Kidney (tissue), 14 donors: ENCODE data around the gene OR14A16. TPM values are rescaled to one million over a fixed set of nuclear protein-coding genes. Genes with fewer than 3 reads are reported as not detected.

ENCODE experiments used
- DNase-seq, 5 donors: peaks; one replicate each; pipeline ENCODE4 v3.0.0-alpha.2; 2013 to 2020
- FAIRE-seq: peaks from 2 replicates; lab custom pipeline; 2012; peaks lifted over from hg19 to GRCh38; lab: Jason Lieb, UNC
- H3K27ac ChIP-seq, 2 donors: one replicate each; pipeline ENCODE4 v1.7.0; 2013; ENCODE audit warnings: low read depth in 2 of 2, low read length in 2 of 2, inconsistent platforms in 1 of 2
- H3K27me3 ChIP-seq: one replicate; pipeline ENCODE4 v1.7.1; 2013; ENCODE audit warnings: low read length, inconsistent platforms; ENCODE audit not compliant: control insufficient read depth, insufficient read depth
- H3K36me3 ChIP-seq, 3 donors: one replicate each; pipeline versions ENCODE4 v1.7.0 to v1.7.1; 2013; ENCODE audit warnings: low read length in 3 of 3, control low read depth in 1 of 3, inconsistent platforms in 1 of 3; ENCODE audit not compliant: insufficient read depth in 3 of 3, control insufficient read depth in 2 of 3
- H3K4me1 ChIP-seq, 3 donors: one replicate each; pipeline versions ENCODE4 v1.7.0 to v1.7.1; 2013; ENCODE audit warnings: low read length in 3 of 3, inconsistent platforms in 1 of 3, low read depth in 1 of 3; ENCODE audit not compliant: control insufficient read depth in 2 of 3, insufficient read depth in 2 of 3
- H3K4me3 ChIP-seq, 3 donors: one replicate each; pipeline versions ENCODE4 v1.7.0 to v1.8.1; 2013; ENCODE audit warnings: low read length in 3 of 3, control low read depth in 1 of 3, inconsistent platforms in 1 of 3
- H3K9ac ChIP-seq, 3 donors: one replicate each; pipeline versions ENCODE4 v1.7.0 to v1.7.1; 2013; ENCODE audit warnings: low read length in 3 of 3, control low read depth in 1 of 3, inconsistent platforms in 1 of 3
- H3K9me3 ChIP-seq, 3 donors: one replicate each; pipeline versions ENCODE4 v1.7.0 to v1.7.1; 2013; ENCODE audit warnings: low read length in 3 of 3, control low read depth in 1 of 3, inconsistent platforms in 1 of 3; ENCODE audit not compliant: control insufficient read depth in 2 of 3, insufficient read depth in 1 of 3
- intact Hi-C: fragments of 100-400 bp; cut with DNase I; formaldehyde crosslinking; loops from one replicate; pipeline ENCODE4 v1.11.1; 2022
- polyA plus RNA-seq: library from polyadenylated mRNA; stranded (reverse); fragments of 350-450 nt; fragmentation: Illumina TruSeq; extraction: RNeasy Lipid Tissue Mini Kit (QIAGEN cat#74804); gene quantifications from one replicate; pipeline ENCODE4 v1.2.3, GENCODE V29; 2014; ENCODE audit warnings: low read depth, low replicate concordance; ENCODE audit not compliant: insufficient read depth
- total RNA-seq: library from RNA; stranded (reverse); fragmentation: NEBNext Ultra II Directional; extraction: Animal tissue kit (Norgen Biotek cat#: 25700); gene quantifications from one replicate; pipeline ENCODE4 v1.2.1, GENCODE V29; 2021
- TF ChIP-seq, protein P1 (sequence below): IDR thresholded peaks from 3 replicates; pipeline ENCODE4 v1.5.1; 2012; ENCODE audit warnings: mild to moderate bottlenecking, moderate library complexity, borderline replicate concordance; ENCODE audit not compliant: insufficient read depth; ENCODE audit errors: extremely low read depth
- donor health status: control.
- donor health status: control.
- donor health status: control.
- donor health status: control.
- donor health status: control.
- donor health status: DM: yes; HTN: yes; CAD: no.
- donor health status: Normal renal cell carcinoma (clear cell type).

The OR14A16 gene
- total and polyA plus RNA-seq, 2 donors from 2014 or later = not detected

DNA sequence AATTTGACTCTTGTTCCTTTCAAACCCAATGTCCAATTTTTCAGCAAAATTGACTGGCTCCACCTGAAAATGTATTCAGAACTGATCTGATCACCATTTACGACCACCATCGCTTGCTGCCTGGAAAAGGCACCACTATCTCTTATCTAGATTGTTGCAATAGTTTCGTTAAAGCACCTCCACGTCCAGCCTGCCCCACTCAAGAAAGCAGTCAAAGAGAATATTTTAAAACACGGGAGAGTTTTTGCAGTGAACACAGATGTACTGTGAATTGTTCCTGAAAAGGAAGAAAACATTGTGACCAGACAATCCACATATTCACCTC lies 21.7 kb upstream of the OR14A16 start:
- no peak overlapping the region for H3K4me3 ChIP-seq
- no peaks in the 10 kb centered on the region for H3K27me3 ChIP-seq
- H3K36me3 ChIP-seq = no peaks in the 10 kb centered on the region
- TF ChIP-seq, protein P1, sequence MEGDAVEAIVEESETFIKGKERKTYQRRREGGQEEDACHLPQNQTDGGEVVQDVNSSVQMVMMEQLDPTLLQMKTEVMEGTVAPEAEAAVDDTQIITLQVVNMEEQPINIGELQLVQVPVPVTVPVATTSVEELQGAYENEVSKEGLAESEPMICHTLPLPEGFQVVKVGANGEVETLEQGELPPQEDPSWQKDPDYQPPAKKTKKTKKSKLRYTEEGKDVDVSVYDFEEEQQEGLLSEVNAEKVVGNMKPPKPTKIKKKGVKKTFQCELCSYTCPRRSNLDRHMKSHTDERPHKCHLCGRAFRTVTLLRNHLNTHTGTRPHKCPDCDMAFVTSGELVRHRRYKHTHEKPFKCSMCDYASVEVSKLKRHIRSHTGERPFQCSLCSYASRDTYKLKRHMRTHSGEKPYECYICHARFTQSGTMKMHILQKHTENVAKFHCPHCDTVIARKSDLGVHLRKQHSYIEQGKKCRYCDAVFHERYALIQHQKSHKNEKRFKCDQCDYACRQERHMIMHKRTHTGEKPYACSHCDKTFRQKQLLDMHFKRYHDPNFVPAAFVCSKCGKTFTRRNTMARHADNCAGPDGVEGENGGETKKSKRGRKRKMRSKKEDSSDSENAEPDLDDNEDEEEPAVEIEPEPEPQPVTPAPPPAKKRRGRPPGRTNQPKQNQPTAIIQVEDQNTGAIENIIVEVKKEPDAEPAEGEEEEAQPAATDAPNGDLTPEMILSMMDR = no peak
- no peak overlapping the region for H3K27ac ChIP-seq
- intact Hi-C loops = no loop called here
- no peaks in the 10 kb centered on the region for H3K4me1 ChIP-seq
- H3K9ac ChIP-seq = no peak overlapping the region
- FAIRE-seq (no peak), DNase-seq (no peak)
- H3K9me3 ChIP-seq = no peaks in the 10 kb centered on the region

DNA sequence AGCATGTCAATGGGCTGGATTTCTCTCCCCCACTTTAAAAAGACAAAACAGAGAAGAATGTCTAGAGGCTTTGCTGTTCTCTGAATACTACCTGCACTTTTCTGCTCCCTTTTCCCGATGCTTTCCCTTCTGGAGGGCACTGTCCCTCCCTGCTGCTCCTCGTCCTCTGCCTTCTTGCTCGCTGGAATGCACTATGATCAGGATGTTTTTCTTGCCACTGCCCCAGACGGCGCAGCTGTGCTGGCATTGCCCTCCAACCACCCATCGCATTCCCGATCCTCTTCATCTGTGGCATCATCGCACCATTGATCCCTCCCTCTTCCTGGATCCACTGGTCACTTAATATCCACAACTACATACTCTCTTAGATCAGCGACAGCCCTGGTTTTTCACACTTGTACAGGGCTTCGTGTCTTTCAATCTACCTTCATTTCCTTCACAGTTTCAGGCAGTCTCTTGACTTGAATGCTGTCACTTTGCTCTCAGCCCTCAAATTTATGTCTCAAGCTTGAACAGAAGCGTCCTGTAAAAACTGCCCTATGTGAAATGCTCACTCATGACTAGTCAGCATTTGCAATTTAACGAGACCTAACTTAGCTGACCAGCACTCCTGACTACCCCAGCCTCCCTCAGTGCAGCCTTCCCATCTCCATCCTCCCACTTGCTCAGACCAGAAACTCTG lies 21.2 kb upstream of the OR14A16 start:
- Histone ChIP-seq H3K27ac (no peak overlapping the region), H3K36me3 (no peaks in the 10 kb centered on the region), H3K9me3 (no peaks in the 10 kb centered on the region), H3K4me3 (no peak overlapping the region), H3K27me3 (no peaks in the 10 kb centered on the region), H3K4me1 (no peaks in the 10 kb centered on the region), H3K9ac (no peak overlapping the region)
- TF ChIP-seq, protein P1 = no peak
- FAIRE-seq (no peak), DNase-seq (peak in 1 of 5 donors; percentile 5)
- intact Hi-C loops = no loop called here

DNA sequence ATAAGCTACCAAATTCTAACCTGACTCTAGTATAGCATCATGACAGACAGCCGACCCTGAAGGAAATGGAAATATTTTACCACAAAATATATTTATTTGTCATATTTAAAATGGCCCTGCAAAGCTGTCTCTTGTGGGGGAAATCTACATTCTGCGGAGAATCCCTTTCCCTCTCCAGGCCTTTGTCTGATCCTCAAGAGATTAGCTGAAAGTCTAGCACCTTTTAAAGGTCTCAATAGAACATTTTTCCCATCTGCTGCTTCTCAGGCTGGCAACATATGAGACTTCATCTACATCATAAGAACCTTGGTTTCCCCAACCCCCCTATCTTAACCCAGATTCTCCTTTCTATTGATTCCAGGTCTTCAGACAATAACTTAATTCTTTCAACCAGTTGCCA lies 19.5 kb upstream of the OR14A16 start:
- Histone ChIP-seq H3K36me3 (no peaks in the 10 kb centered on the region), H3K4me1 (no peaks in the 10 kb centered on the region), H3K27me3 (no peaks in the 10 kb centered on the region), H3K9me3 (no peaks in the 10 kb centered on the region), H3K9ac (no peak overlapping the region), H3K4me3 (no peak overlapping the region), H3K27ac (no peak overlapping the region)
- intact Hi-C loops = no loop called here
- FAIRE-seq (no peak), DNase-seq (no peak)
- TF ChIP-seq, protein P1 = no peak

DNA sequence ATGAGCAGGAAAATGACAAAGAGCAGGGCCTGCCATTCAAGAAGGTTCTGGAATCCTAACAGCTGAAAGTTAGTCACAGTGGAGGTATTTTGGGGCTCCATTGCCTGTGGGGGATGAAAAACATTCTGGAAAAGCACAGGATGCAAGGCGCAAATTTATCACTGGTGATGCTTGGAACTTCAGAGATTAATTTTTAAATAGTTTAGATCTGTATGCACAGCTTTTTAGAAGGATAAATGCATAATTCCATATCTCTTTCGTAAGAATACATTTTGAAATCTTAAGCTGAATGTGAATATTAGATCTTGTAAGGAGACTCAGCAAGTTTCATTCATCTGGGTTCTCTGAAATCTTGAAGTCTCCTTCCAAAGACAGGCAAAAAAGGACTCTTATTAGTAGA lies 17.9 kb upstream of the OR14A16 start, which contains the start of gene OR11L1:
TSS of gene OR11L1 (minus strand) at position 101 of the 400 bp plus-strand sequence. CDS start at position 101, 0 bp downstream.
- H3K4me3 ChIP-seq = no peak within 1 kb of the TSS
- H3K27ac ChIP-seq = no peak within 1 kb of the TSS
- no peaks in the 10 kb centered on the region for H3K27me3 ChIP-seq
- DNase-seq (no peak), FAIRE-seq (no peak)
- H3K9ac ChIP-seq = no peak within 1 kb of the TSS
- TF ChIP-seq, protein P1 = no peak
- intact Hi-C loops = no loop called here
- H3K36me3 ChIP-seq = no peaks in the 10 kb centered on the region
- H3K9me3 ChIP-seq = no peaks in the 10 kb centered on the region
- H3K4me1 ChIP-seq = no peaks in the 10 kb centered on the region
